HepG2 (cell line): ENCODE results near the gene SLC44A4. TPM values are rescaled to one million over a fixed set of nuclear protein-coding genes. Genes with fewer than 3 reads are reported as not detected.

Experiments
- BORCS8-MEF2B ChIP-seq: sonication (generic); formaldehyde crosslinking; IDR thresholded peaks from 2 replicates; pipeline ENCODE4 v1.8.0; 2022; ENCODE audit warnings: mild to moderate bottlenecking, missing genetic modification reagents
- CBFB ChIP-seq: sonication (generic); formaldehyde crosslinking; IDR thresholded peaks from 2 replicates; pipeline ENCODE4 v1.4.0; 2020; ENCODE audit warnings: missing genetic modification reagents
- CHCHD3 ChIP-seq: sonication (generic); formaldehyde crosslinking; IDR thresholded peaks from 2 replicates; pipeline ENCODE4 v1.8.0; 2022; ENCODE audit warnings: mild to moderate bottlenecking, missing genetic modification reagents, moderate library complexity
- MTF2 ChIP-seq: sonication (generic); formaldehyde crosslinking; IDR thresholded peaks from 2 replicates; pipeline ENCODE4 v1.5.0; 2020; ENCODE audit warnings: missing genetic modification reagents, borderline replicate concordance
- NFAT5 ChIP-seq: sonication (generic); formaldehyde crosslinking; IDR thresholded peaks from 2 replicates; pipeline ENCODE4 v1.4.0; 2020; ENCODE audit warnings: missing genetic modification reagents
- SIX4 ChIP-seq: sonication (generic); formaldehyde crosslinking; IDR thresholded peaks from 2 replicates; pipeline ENCODE4 v1.4.0; 2020; ENCODE audit warnings: missing genetic modification reagents
- SMARCE1 ChIP-seq: fragments of 450-650 bp; IDR thresholded peaks from 2 replicates; pipeline ENCODE4 v1.6.1; 2017; ENCODE audit warnings: borderline replicate concordance
- ZBTB10 ChIP-seq: sonication (generic); formaldehyde crosslinking; IDR thresholded peaks from 2 replicates; pipeline ENCODE4 v1.4.0; 2020; ENCODE audit warnings: missing genetic modification reagents, borderline replicate concordance
- ZNF101 ChIP-seq: sonication (generic); formaldehyde crosslinking; IDR thresholded peaks from 2 replicates; pipeline ENCODE4 v1.4.0; 2020; ENCODE audit warnings: mild to moderate bottlenecking, low read depth, missing genetic modification reagents, borderline replicate concordance
- ZNF296 ChIP-seq: sonication (generic); formaldehyde crosslinking; conservative IDR thresholded peaks from 2 replicates; pipeline ENCODE4 v1.5.0; 2020; ENCODE audit warnings: mild to moderate bottlenecking, missing genetic modification reagents
- ZNF564 ChIP-seq: sonication (generic); formaldehyde crosslinking; IDR thresholded peaks from 2 replicates; pipeline ENCODE4 v1.8.1; 2023; ENCODE audit warnings: mild to moderate bottlenecking, missing genetic modification reagents
- ZNF761 ChIP-seq: sonication (generic); formaldehyde crosslinking; conservative IDR thresholded peaks from 2 replicates; pipeline ENCODE4 v1.4.0; 2020; ENCODE audit warnings: mild to moderate bottlenecking, missing genetic modification reagents
- polyA plus RNA-seq, 8 experiments: library from polyadenylated mRNA; depleted of rRNA in 3 of 8; stranded (reverse) in 7 of 8; unstranded in 1 of 8; fragments of >200 nt; fragmentation: Illumina TruSeq in 4 of 8; extraction: Trizol in 4 of 8; gene quantifications; 2 replicates each; pipeline versions ENCODE4 v1.2.1 to v1.2.3, GENCODE V29; 2011 to 2016; ENCODE audit warnings: low read depth in 4 of 8, missing spikeins in 1 of 8, mixed read lengths in 1 of 8; ENCODE audit not compliant: insufficient read depth in 1 of 8
- total RNA-seq, 5 experiments: library from RNA; depleted of rRNA; stranded (reverse); fragments of >200 nt; fragmentation: Illumina TruSeq; extraction: Trizol; gene quantifications; 2 replicates each; pipeline ENCODE4 v1.2.3, GENCODE V29; 2016; ENCODE audit warnings: low read depth in 1 of 5
- TF ChIP-seq, protein P1 (sequence below): sonication (generic); formaldehyde crosslinking; conservative IDR thresholded peaks from 2 replicates; pipeline ENCODE4 v1.4.0; 2020; ENCODE audit warnings: mild to moderate bottlenecking, missing genetic modification reagents, moderate library complexity
- TF ChIP-seq, protein P2 (sequence below): IDR thresholded peaks from 2 replicates; pipeline ENCODE4 v1.6.1; 2016
- TF ChIP-seq, protein P3 (sequence below): sonication (generic); formaldehyde crosslinking; IDR thresholded peaks from 2 replicates; pipeline ENCODE4 v1.4.0; 2020; ENCODE audit warnings: mild to moderate bottlenecking, missing genetic modification reagents
- TF ChIP-seq, protein P4 (sequence below): IDR thresholded peaks from 2 replicates; pipeline ENCODE4 v1.6.1; 2016; ENCODE audit warnings: low read depth, borderline replicate concordance

Gene SLC44A4
- total and polyA plus RNA-seq, 2 of the 13 experiments (the other 11 are each of a cell fraction or from before 2014, with no cell fraction given) = 3.5 to 5.9 TPM

DNA sequence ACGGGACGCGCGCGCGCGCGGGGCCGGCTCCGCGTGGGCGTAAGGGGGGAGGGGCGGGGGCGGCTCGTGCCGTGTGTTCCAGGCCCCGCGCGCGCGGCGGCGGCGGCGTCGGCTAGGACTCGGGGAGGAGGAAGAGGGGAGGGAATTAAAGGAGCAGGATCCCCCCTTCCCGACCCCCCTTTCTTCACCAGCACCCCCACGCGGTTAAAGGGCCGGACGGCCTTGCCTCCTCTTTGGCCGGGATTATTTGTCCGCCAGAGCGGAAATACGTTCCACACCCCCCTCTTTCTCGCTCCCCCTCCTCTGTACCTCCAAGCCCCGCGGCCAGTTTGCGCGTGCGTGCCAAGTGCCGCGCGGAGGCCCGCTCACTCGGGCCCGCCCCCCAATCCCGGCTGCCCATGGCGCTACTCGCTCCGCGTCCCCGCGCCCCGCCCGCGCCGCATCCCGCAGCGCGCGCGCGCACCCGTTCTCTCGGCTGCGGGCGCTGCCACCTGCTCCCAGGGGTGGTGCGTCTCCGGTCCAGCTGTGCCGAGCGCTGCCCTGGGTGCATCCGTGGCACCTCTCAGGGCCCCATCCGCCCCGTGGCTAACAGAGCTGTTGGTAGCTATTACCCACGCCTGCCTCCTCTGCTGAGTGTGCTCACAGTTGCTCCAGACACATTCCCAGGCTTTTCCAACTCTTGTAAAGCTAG, 23.3 kb upstream of the SLC44A4 start, which contains the start of gene ZBTB12 (continued):
- TF ChIP-seq, protein P1, sequence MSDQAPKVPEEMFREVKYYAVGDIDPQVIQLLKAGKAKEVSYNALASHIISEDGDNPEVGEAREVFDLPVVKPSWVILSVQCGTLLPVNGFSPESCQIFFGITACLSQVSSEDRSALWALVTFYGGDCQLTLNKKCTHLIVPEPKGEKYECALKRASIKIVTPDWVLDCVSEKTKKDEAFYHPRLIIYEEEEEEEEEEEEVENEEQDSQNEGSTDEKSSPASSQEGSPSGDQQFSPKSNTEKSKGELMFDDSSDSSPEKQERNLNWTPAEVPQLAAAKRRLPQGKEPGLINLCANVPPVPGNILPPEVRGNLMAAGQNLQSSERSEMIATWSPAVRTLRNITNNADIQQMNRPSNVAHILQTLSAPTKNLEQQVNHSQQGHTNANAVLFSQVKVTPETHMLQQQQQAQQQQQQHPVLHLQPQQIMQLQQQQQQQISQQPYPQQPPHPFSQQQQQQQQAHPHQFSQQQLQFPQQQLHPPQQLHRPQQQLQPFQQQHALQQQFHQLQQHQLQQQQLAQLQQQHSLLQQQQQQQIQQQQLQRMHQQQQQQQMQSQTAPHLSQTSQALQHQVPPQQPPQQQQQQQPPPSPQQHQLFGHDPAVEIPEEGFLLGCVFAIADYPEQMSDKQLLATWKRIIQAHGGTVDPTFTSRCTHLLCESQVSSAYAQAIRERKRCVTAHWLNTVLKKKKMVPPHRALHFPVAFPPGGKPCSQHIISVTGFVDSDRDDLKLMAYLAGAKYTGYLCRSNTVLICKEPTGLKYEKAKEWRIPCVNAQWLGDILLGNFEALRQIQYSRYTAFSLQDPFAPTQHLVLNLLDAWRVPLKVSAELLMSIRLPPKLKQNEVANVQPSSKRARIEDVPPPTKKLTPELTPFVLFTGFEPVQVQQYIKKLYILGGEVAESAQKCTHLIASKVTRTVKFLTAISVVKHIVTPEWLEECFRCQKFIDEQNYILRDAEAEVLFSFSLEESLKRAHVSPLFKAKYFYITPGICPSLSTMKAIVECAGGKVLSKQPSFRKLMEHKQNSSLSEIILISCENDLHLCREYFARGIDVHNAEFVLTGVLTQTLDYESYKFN (CRISPR knock-in tag) = peak; percentile 19; the same call in 1 of the 2 replicates
- 0 out of 2 replicates have a peak, but pooled peaks have one; percentile 28 for TF ChIP-seq MTF2 (CRISPR knock-in tag)
- TF ChIP-seq CBFB (CRISPR knock-in tag) = no peak
- no peak; the same call in 1 of the 2 replicates for TF ChIP-seq ZBTB10 (CRISPR knock-in tag)
- no peak for TF ChIP-seq SMARCE1
- no peak for TF ChIP-seq ZNF296 (CRISPR knock-in tag)
- TF ChIP-seq BORCS8-MEF2B (CRISPR knock-in tag) = peak; percentile 48; the same call in 1 of the 2 replicates
- TF ChIP-seq ZNF564 (CRISPR knock-in tag) = peak; percentile 86; the same call in 1 of the 2 replicates
- TF ChIP-seq, protein P2, sequence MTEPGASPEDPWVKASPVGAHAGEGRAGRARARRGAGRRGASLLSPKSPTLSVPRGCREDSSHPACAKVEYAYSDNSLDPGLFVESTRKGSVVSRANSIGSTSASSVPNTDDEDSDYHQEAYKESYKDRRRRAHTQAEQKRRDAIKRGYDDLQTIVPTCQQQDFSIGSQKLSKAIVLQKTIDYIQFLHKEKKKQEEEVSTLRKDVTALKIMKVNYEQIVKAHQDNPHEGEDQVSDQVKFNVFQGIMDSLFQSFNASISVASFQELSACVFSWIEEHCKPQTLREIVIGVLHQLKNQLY (CRISPR knock-in tag) = no peak
- TF ChIP-seq SIX4 = peak; percentile 15; the same call in 1 of the 2 replicates
- peak; percentile 87 for TF ChIP-seq NFAT5
- TF ChIP-seq, protein P3, sequence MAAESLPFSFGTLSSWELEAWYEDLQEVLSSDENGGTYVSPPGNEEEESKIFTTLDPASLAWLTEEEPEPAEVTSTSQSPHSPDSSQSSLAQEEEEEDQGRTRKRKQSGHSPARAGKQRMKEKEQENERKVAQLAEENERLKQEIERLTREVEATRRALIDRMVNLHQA (CRISPR knock-in tag) = no peak
- TF ChIP-seq ZNF101 (CRISPR knock-in tag) = no peak
- TF ChIP-seq, protein P4, sequence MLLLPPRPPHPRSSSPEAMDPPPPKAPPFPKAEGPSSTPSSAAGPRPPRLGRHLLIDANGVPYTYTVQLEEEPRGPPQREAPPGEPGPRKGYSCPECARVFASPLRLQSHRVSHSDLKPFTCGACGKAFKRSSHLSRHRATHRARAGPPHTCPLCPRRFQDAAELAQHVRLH = no peak
- TF ChIP-seq CHCHD3 (CRISPR knock-in tag) = no peak
- TF ChIP-seq ZNF761 (CRISPR knock-in tag) = no peak
